GM21390 (cell line): ENCODE measurements around the gene RPL29.

Source experiments
- ATAC-seq: cut with Tn5 transposase; IDR thresholded peaks from one replicate; pipeline ENCODE4 v1.9.1; 2021; ENCODE audit not compliant: unreplicated experiment

The RPL29 gene

DNA sequence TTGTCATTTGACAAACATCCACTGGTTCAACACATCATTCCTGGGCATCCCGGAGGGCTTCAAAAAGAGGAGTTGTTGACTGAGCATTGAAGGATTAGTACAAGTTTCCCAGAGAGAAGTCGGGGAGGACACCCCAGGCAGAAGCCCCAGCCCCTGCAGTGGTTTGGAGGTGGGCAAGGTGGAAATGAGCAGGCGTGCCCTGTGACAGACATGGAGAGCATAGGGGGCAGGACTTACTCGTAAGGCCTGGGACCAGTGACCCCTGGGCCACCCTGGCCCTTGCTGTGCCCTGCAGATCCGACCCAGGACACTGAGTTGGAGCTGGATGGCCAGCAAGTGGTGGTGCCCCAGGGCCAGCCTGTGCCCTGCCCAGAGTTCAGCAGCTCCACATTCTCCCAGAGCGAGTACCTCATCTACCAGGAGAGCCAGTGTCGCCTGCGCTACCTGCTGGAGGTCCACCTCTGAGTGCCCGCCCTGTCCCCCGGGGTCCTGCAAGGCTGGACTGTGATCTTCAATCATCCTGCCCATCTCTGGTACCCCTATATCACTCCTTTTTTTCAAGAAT is 47.6 kb downstream of the RPL29 start:
- no peak for ATAC-seq

- no peak for ATAC-seq
Measured at GRCh38 chr3:51947215-51947900, 48.3 kb downstream of the RPL29 start.

DNA sequence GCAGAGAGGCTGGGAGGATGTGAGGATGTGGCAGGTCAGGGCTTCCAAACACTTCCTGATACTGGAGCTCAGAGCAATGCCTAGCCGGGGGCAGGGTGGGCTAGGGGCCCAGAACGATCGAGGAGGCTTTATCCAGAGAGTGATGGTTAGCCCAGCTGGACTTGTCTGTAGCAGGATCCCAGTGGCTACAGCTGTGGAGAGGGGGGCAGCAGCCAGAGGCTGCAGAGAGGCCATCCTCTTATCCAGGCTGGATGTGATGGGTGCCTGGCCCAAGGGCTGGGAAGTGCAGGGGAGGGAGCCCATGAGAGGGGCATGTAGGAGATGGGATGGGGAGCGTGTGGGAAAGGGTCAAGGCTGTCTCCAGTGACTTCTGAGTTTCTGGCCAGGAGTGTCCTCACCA is 48.9 kb downstream of the RPL29 start:
- ATAC-seq: no peak

- no peak for ATAC-seq
Measured at GRCh38 chr3:51945926-51946705, 49.6 kb downstream of the RPL29 start.

DNA sequence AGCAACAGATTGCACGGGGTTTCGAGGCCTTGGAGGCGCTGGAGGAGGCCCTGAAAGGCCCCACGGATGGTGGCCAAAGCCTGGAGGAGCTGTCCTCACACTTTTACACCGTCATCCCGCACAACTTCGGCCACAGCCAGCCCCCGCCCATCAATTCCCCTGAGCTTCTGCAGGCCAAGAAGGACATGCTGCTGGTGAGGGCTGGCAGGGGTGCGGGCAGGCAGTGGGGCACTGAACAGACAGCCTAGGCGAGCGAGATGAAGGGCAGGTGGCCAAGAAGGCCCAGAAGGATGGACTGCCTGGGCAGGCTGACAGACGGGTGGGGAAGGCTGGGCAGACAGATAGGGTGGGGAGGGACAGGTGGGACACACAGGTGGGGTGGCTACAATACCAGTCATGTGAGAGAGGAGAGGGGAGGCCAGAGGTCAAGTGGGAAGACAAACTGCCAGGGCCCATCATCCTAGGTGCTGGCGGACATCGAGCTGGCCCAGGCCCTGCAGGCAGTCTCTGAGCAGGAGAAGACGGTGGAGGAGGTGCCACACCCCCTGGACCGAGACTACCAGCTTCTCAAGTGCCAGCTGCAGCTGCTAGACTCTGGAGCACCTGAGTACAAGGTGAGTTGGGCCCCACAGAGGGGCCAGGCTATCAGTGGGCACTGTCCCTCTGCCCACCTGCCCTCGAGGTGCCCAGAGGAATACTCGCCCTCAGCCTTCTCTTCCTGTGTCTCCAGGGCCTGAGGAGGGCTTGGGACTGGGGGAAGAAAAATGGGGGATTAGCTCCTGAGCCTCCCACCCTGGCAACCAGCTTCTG is 50.5 kb downstream of the RPL29 start:
- no peak for ATAC-seq

GRCh38 chr3:51944451-51945021 is 51.2 kb downstream of the RPL29 start:
- no peak for ATAC-seq
